ENCODE results near the gene PPFIBP2.

Gene PPFIBP2

GRCh38 chr11:7585816-7586215, 72.0 kb downstream of the PPFIBP2 start:
- no peak overlapping the region for H3K27ac Mint-ChIP-seq
- ATAC-seq (no peak), DNase-seq (ENCODE audit: low spot score in 2 of 2) (no peak)
- no peak overlapping the region for H3K4me3 Mint-ChIP-seq
- no peaks in the 10 kb centered on the region for H3K36me3 Mint-ChIP-seq
- H3K4me1 Mint-ChIP-seq: no peaks in the 10 kb centered on the region
- H3K9me3 Mint-ChIP-seq: no peaks in the 10 kb centered on the region

- Mint-ChIP-seq H3K27ac (no peak overlapping the region), H3K9me3 (no peaks in the 10 kb centered on the region), H3K4me3 (no peak overlapping the region), H3K4me1 (no peaks in the 10 kb centered on the region), H3K36me3 (no peaks in the 10 kb centered on the region)
- no peak for ATAC-seq
- no peak for DNase-seq (ENCODE audit: low spot score in 2 of 2)
Observed at GRCh38 chr11:7586376-7586775, 72.6 kb downstream of the PPFIBP2 start.

GRCh38 chr11:7587712-7588111, 73.9 kb downstream of the PPFIBP2 start:
- no peak overlapping the region for H3K4me3 Mint-ChIP-seq
- ATAC-seq (no peak), DNase-seq (ENCODE audit: low spot score in 2 of 2) (no peak)
- H3K9me3 Mint-ChIP-seq: no peaks in the 10 kb centered on the region
- peaks cover 9% of the 10 kb centered on the region for H3K4me1 Mint-ChIP-seq
- no peak overlapping the region for H3K27ac Mint-ChIP-seq
- no peaks in the 10 kb centered on the region for H3K36me3 Mint-ChIP-seq

GRCh38 chr11:7589861-7590260, 76.1 kb downstream of the PPFIBP2 start:
- H3K4me3 Mint-ChIP-seq: no peak overlapping the region
- H3K27ac Mint-ChIP-seq: no peak overlapping the region
- H3K9me3 Mint-ChIP-seq: no peaks in the 10 kb centered on the region
- no peaks in the 10 kb centered on the region for H3K36me3 Mint-ChIP-seq
- H3K4me1 Mint-ChIP-seq: peaks cover 12% of the 10 kb centered on the region
- DNase-seq (ENCODE audit: low spot score in 2 of 2): no peak
- ATAC-seq: no peak

- Mint-ChIP-seq H3K4me3 (no peak overlapping the region), H3K9me3 (no peaks in the 10 kb centered on the region), H3K27ac (no peak overlapping the region), H3K36me3 (no peaks in the 10 kb centered on the region), H3K4me1 (peaks cover 12% of the 10 kb centered on the region)
- ATAC-seq (no peak), DNase-seq (ENCODE audit: low spot score in 2 of 2) (no peak)
Observed at GRCh38 chr11:7590529-7590928, 76.7 kb downstream of the PPFIBP2 start.

- ATAC-seq (no peak), DNase-seq (ENCODE audit: low spot score in 2 of 2) (no peak)
- Mint-ChIP-seq H3K4me1 (peaks cover 12% of the 10 kb centered on the region), H3K36me3 (no peaks in the 10 kb centered on the region), H3K27ac (no peak overlapping the region), H3K9me3 (no peaks in the 10 kb centered on the region), H3K4me3 (no peak overlapping the region)
Observed at GRCh38 chr11:7591107-7591894, 77.5 kb downstream of the PPFIBP2 start.

GRCh38 chr11:7591987-7592386, 78.2 kb downstream of the PPFIBP2 start:
- Mint-ChIP-seq H3K9me3 (no peaks in the 10 kb centered on the region), H3K4me3 (no peak overlapping the region), H3K27ac (no peak overlapping the region), H3K4me1 (peaks cover 12% of the 10 kb centered on the region), H3K36me3 (no peaks in the 10 kb centered on the region)
- DNase-seq (ENCODE audit: low spot score in 2 of 2): no peak
- no peak for ATAC-seq

GRCh38 chr11:7592711-7593110, 78.9 kb downstream of the PPFIBP2 start:
- Mint-ChIP-seq H3K4me3 (no peak overlapping the region), H3K9me3 (no peaks in the 10 kb centered on the region), H3K36me3 (no peaks in the 10 kb centered on the region), H3K27ac (no peak overlapping the region), H3K4me1 (peaks cover 12% of the 10 kb centered on the region)
- no peak for DNase-seq (ENCODE audit: low spot score in 2 of 2)
- peak; percentile 39 for ATAC-seq

GRCh38 chr11:7593481-7593880, 79.7 kb downstream of the PPFIBP2 start:
- no peak for ATAC-seq
- no peak overlapping the region for H3K27ac Mint-ChIP-seq
- H3K4me3 Mint-ChIP-seq: no peak overlapping the region

GRCh38 chr11:7595016-7595866, 81.4 kb downstream of the PPFIBP2 start:
- Mint-ChIP-seq H3K27ac (no peak overlapping the region), H3K36me3 (no peaks in the 10 kb centered on the region), H3K4me3 (no peak overlapping the region), H3K9me3 (no peaks in the 10 kb centered on the region), H3K4me1 (peaks cover 12% of the 10 kb centered on the region)
- no peak for ATAC-seq
- no peak for DNase-seq (ENCODE audit: low spot score in 2 of 2)

More at GRCh38 chr11:7593481-7593880, 79.7 kb downstream of the PPFIBP2 start:
- H3K4me1 Mint-ChIP-seq: peaks cover 12% of the 10 kb centered on the region
- H3K9me3 Mint-ChIP-seq: no peaks in the 10 kb centered on the region
- DNase-seq (ENCODE audit: low spot score in 2 of 2): no peak
- H3K36me3 Mint-ChIP-seq: no peaks in the 10 kb centered on the region

- ATAC-seq (no peak), DNase-seq (ENCODE audit: low spot score in 2 of 2) (no peak)
- H3K4me3 Mint-ChIP-seq: no peak overlapping the region
- no peaks in the 10 kb centered on the region for H3K9me3 Mint-ChIP-seq
- no peak overlapping the region for H3K27ac Mint-ChIP-seq
- peaks cover 12% of the 10 kb centered on the region for H3K4me1 Mint-ChIP-seq
- H3K36me3 Mint-ChIP-seq: no peaks in the 10 kb centered on the region
Observed at GRCh38 chr11:7595951-7596350, 82.2 kb downstream of the PPFIBP2 start.

GRCh38 chr11:7596975-7597391, 83.2 kb downstream of the PPFIBP2 start:
- ATAC-seq: no peak

GRCh38 chr11:7597620-7598019, 83.8 kb downstream of the PPFIBP2 start:
- DNase-seq (ENCODE audit: low spot score in 2 of 2): no peak
- H3K4me1 Mint-ChIP-seq: peaks cover 5% of the 10 kb centered on the region
- H3K9me3 Mint-ChIP-seq: no peaks in the 10 kb centered on the region
- H3K36me3 Mint-ChIP-seq: no peaks in the 10 kb centered on the region
- H3K27ac Mint-ChIP-seq: no peak overlapping the region
- no peak overlapping the region for H3K4me3 Mint-ChIP-seq
- no peak for ATAC-seq

More at GRCh38 chr11:7596975-7597391, 83.2 kb downstream of the PPFIBP2 start:
- no peak for DNase-seq (ENCODE audit: low spot score in 2 of 2)
- Mint-ChIP-seq H3K4me3 (no peak overlapping the region), H3K9me3 (no peaks in the 10 kb centered on the region), H3K4me1 (peaks cover 11% of the 10 kb centered on the region), H3K27ac (no peak overlapping the region), H3K36me3 (no peaks in the 10 kb centered on the region)

GRCh38 chr11:7599209-7599608, 85.4 kb downstream of the PPFIBP2 start:
- Mint-ChIP-seq H3K9me3 (no peaks in the 10 kb centered on the region), H3K4me3 (no peak overlapping the region), H3K27ac (no peak overlapping the region), H3K36me3 (no peaks in the 10 kb centered on the region), H3K4me1 (no peaks in the 10 kb centered on the region)
- DNase-seq (ENCODE audit: low spot score in 2 of 2) (no peak), ATAC-seq (no peak)

GRCh38 chr11:7600205-7600775, 86.5 kb downstream of the PPFIBP2 start:
- no peaks in the 10 kb centered on the region for H3K9me3 Mint-ChIP-seq
- no peak for DNase-seq (ENCODE audit: low spot score in 2 of 2)
- no peak overlapping the region for H3K4me3 Mint-ChIP-seq
- ATAC-seq: no peak
- no peak overlapping the region for H3K27ac Mint-ChIP-seq
- no peaks in the 10 kb centered on the region for H3K4me1 Mint-ChIP-seq
- no peaks in the 10 kb centered on the region for H3K36me3 Mint-ChIP-seq

Measured in stimulated activated effector memory CD8-positive, alpha-beta T cell treated with anti-CD3 and anti-CD28 coated beads, Interleukin-12 subunit alpha, Interleukin-12 subunit beta, amount 100 ng/mL, for 72 hours (primary cell).